ENCODE results near the gene FAM217B.

DNA sequence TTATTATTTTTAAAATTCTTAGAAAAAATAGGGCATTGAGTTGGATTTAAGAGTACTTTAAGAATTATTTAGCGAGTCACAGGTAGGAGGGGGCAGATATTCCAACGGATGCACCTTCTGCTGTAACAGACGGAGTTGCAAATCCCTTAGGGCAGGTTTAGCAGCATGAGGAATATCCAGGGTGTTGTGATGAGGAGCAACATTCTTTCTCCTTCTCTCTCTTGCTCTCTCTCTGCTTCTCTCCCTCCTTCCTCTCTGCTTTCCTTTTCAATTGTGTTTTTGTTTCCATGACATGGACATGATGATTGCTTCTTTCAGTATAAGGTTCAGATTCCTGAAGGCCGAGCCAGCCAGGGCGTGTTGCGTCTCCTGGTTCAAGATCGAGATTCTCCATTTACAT is 46.9 kb downstream of the FAM217B start:
- TF ChIP-seq CTCF (IDR thresholded peaks at IDR 0.05 in 8 of 11, conservative IDR thresholded peaks at IDR 0.05 in 3 of 11): no peak
- TF ChIP-seq POLR2AphosphoS5 (IDR thresholded peaks at IDR 0.05): no peak
- TF ChIP-seq POLR2A (IDR thresholded peaks at IDR 0.05): no peak
